ENCODE data around the gene PAGE2.
"Not testable (repeated sequence)": the region's sequence is repeated elsewhere in the genome, so short reads cannot be mapped to it uniquely, and the experiment has no call there.

PAGE2 gene

GRCh38 chrX:55123900-55124299 lies 35.1 kb downstream of the PAGE2 start:
- no peak for DNase-seq (ENCODE audit: low read depth, low spot score)
- no peaks in the 10 kb centered on the region for H3K36me3 ChIP-seq (ENCODE audit: control insufficient read depth, insufficient read depth, low read length)
- H3K4me3 ChIP-seq (ENCODE audit: low read length): no peak overlapping the region
- no CpG with 5 or more reads among the region's 7 CpGs for WGBS (ENCODE audit: insufficient coverage, insufficient read length)
- no peaks in the 10 kb centered on the region for H3K4me1 ChIP-seq (ENCODE audit: control insufficient read depth, insufficient read depth, low read length)
- no peaks in the 10 kb centered on the region for H3K9me3 ChIP-seq (ENCODE audit: control insufficient read depth, insufficient read depth, low read length)
- no peaks in the 10 kb centered on the region for H3K27me3 ChIP-seq (ENCODE audit: control insufficient read depth, insufficient read depth, low read length)
- no peak overlapping the region for H3K27ac ChIP-seq (ENCODE audit: low read length)

- Histone ChIP-seq H3K27me3 (ENCODE audit: control insufficient read depth, insufficient read depth, low read length) (no peaks in the 10 kb centered on the region), H3K4me3 (ENCODE audit: low read length) (no peak overlapping the region), H3K36me3 (ENCODE audit: control insufficient read depth, insufficient read depth, low read length) (no peaks in the 10 kb centered on the region), H3K27ac (ENCODE audit: low read length) (no peak overlapping the region), H3K9me3 (ENCODE audit: control insufficient read depth, insufficient read depth, low read length) (no peaks in the 10 kb centered on the region), H3K4me1 (ENCODE audit: control insufficient read depth, insufficient read depth, low read length) (no peaks in the 10 kb centered on the region)
- WGBS (ENCODE audit: insufficient coverage, insufficient read length): no CpG with 5 or more reads among the region's 2 CpGs
- no peak for DNase-seq (ENCODE audit: low read depth, low spot score)
Measured at GRCh38 chrX:55127692-55128091, 38.9 kb downstream of the PAGE2 start.

- Histone ChIP-seq H3K36me3 (ENCODE audit: control insufficient read depth, insufficient read depth, low read length) (no peaks in the 10 kb centered on the region), H3K4me1 (ENCODE audit: control insufficient read depth, insufficient read depth, low read length) (no peaks in the 10 kb centered on the region), H3K9me3 (ENCODE audit: control insufficient read depth, insufficient read depth, low read length) (no peaks in the 10 kb centered on the region), H3K27ac (ENCODE audit: low read length) (no peak overlapping the region), H3K27me3 (ENCODE audit: control insufficient read depth, insufficient read depth, low read length) (no peaks in the 10 kb centered on the region), H3K4me3 (ENCODE audit: low read length) (no peak overlapping the region)
- no peak for DNase-seq (ENCODE audit: low read depth, low spot score)
- WGBS (ENCODE audit: insufficient coverage, insufficient read length): no CpG with 5 or more reads among the region's 2 CpGs
Measured at GRCh38 chrX:55129361-55129760, 40.5 kb downstream of the PAGE2 start.

GRCh38 chrX:55130481-55130880 lies 41.7 kb downstream of the PAGE2 start:
- Histone ChIP-seq H3K27ac (ENCODE audit: low read length) (no peak overlapping the region), H3K36me3 (ENCODE audit: control insufficient read depth, insufficient read depth, low read length) (no peaks in the 10 kb centered on the region), H3K4me3 (ENCODE audit: low read length) (no peak overlapping the region), H3K4me1 (ENCODE audit: control insufficient read depth, insufficient read depth, low read length) (no peaks in the 10 kb centered on the region), H3K27me3 (ENCODE audit: control insufficient read depth, insufficient read depth, low read length) (no peaks in the 10 kb centered on the region), H3K9me3 (ENCODE audit: control insufficient read depth, insufficient read depth, low read length) (no peaks in the 10 kb centered on the region)
- WGBS (ENCODE audit: insufficient coverage, insufficient read length): no CpG with 5 or more reads among the region's 4 CpGs
- DNase-seq (ENCODE audit: low read depth, low spot score): no peak

GRCh38 chrX:55132416-55132815 lies 43.6 kb downstream of the PAGE2 start:
- Histone ChIP-seq H3K36me3 (ENCODE audit: control insufficient read depth, insufficient read depth, low read length) (no peaks in the 10 kb centered on the region), H3K9me3 (ENCODE audit: control insufficient read depth, insufficient read depth, low read length) (no peaks in the 10 kb centered on the region), H3K4me3 (ENCODE audit: low read length) (no peak overlapping the region), H3K4me1 (ENCODE audit: control insufficient read depth, insufficient read depth, low read length) (no peaks in the 10 kb centered on the region), H3K27me3 (ENCODE audit: control insufficient read depth, insufficient read depth, low read length) (no peaks in the 10 kb centered on the region), H3K27ac (ENCODE audit: low read length) (no peak overlapping the region)
- DNase-seq (ENCODE audit: low read depth, low spot score): no peak

GRCh38 chrX:55135171-55135570 lies 46.4 kb downstream of the PAGE2 start:
- H3K4me3 ChIP-seq (ENCODE audit: low read length): no peak overlapping the region
- no CpG with 5 or more reads among the region's 1 CpG for WGBS (ENCODE audit: insufficient coverage, insufficient read length)
- no peaks in the 10 kb centered on the region for H3K27me3 ChIP-seq (ENCODE audit: control insufficient read depth, insufficient read depth, low read length)
- no peak overlapping the region for H3K27ac ChIP-seq (ENCODE audit: low read length)
- H3K4me1 ChIP-seq (ENCODE audit: control insufficient read depth, insufficient read depth, low read length): no peaks in the 10 kb centered on the region
- DNase-seq (ENCODE audit: low read depth, low spot score): no peak
- no peaks in the 10 kb centered on the region for H3K9me3 ChIP-seq (ENCODE audit: control insufficient read depth, insufficient read depth, low read length)
- H3K36me3 ChIP-seq (ENCODE audit: control insufficient read depth, insufficient read depth, low read length): no peaks in the 10 kb centered on the region

- not testable (repeated sequence) for H3K9me3 ChIP-seq (ENCODE audit: control insufficient read depth, insufficient read depth, low read length); H3K4me1 ChIP-seq (ENCODE audit: control insufficient read depth, insufficient read depth, low read length); H3K4me3 ChIP-seq (ENCODE audit: low read length); H3K36me3 ChIP-seq (ENCODE audit: control insufficient read depth, insufficient read depth, low read length); H3K27ac ChIP-seq (ENCODE audit: low read length); H3K27me3 ChIP-seq (ENCODE audit: control insufficient read depth, insufficient read depth, low read length); DNase-seq (ENCODE audit: low read depth, low spot score)
- no CpG with 5 or more reads among the region's 1 CpG for WGBS (ENCODE audit: insufficient coverage, insufficient read length)
Measured at GRCh38 chrX:55140800-55141199, 52.0 kb downstream of the PAGE2 start.
